Measurements from ENCODE around the gene PLCE1.

Gene PLCE1

DNA sequence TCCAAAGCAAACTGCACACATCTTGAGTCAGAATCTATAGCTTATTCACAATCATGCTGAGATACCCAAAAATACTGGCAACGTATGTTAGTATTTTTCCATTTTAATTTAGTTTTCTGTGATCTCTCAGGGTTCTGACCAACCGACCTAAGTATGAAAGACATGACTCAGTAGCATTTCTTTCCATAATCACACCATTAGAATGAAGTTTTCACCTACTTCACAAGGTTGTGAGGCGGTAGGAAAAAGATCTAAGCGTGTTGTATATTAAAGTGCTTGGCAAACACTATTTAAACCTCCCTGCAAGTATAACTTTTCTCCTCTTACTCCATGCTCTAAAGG, 49.1 kb downstream of the PLCE1 start:
- Histone ChIP-seq H3K4me1 (peaks cover 15% of the 10 kb centered on the region), H3K36me3 (replicated peaks) (no peaks in the 10 kb centered on the region), H3K27me3 (ENCODE audit: low read depth) (no peaks in the 10 kb centered on the region), H3K4me3 (no peak overlapping the region), H3K9me3 (no peaks in the 10 kb centered on the region)
- in situ Hi-C loops (cut with MboI; ENCODE audit: low sequenced_read_pairs) = no loop called here
- no peak for DNase-seq (ENCODE audit: low spot score in 2 of 2)

Measured in HAP-1 (cell line).